GM23338 (cell line): ENCODE data around the gene OLIG1.

Experiments
- CREB1 ChIP-seq: fragments of 250-450 bp; sonication (Bioruptor Pico); IDR thresholded peaks from 2 replicates; pipeline ENCODE4 v1.5.0; 2020; ENCODE audit warnings: low read depth, mild to moderate bottlenecking, moderate library complexity
- CTCF ChIP-seq, 2 experiments: fragments of 200-600 bp in 1 of 2; sonication (generic) in 1 of 2; conservative IDR thresholded peaks; 2 replicates each; pipeline versions ENCODE4 v1.5.1 to v1.6.1; 2016 to 2017; ENCODE audit warnings: antibody characterized with exemption in 2 of 2, low read depth in 2 of 2, mild to moderate bottlenecking in 2 of 2, moderate library complexity in 1 of 2
- EZH2 ChIP-seq: fragments of 200-600 bp; sonication (generic); IDR thresholded peaks from one replicate; pipeline ENCODE4 v1.8.0; 2017; ENCODE audit warnings: antibody characterized with exemption, mild to moderate bottlenecking, low read depth; ENCODE audit not compliant: unreplicated experiment
- EZH2phosphoT487 ChIP-seq: fragments of 200-600 bp; sonication (generic); IDR thresholded peaks from one replicate; pipeline ENCODE4 v1.8.1; 2018; ENCODE audit warnings: antibody characterized with exemption; ENCODE audit not compliant: unreplicated experiment
- POLR2AphosphoS5 ChIP-seq: IDR thresholded peaks from 2 replicates; pipeline ENCODE4 v1.6.1; 2016; ENCODE audit warnings: antibody characterized with exemption, low read depth
- ZNF114 ChIP-seq: fragments of 250-450 bp; sonication (Bioruptor Pico); IDR thresholded peaks from 2 replicates; pipeline ENCODE4 v1.5.0; 2020; ENCODE audit warnings: mild to moderate bottlenecking, moderate library complexity
- TF ChIP-seq, protein P1 (sequence below): IDR thresholded peaks from 2 replicates; pipeline ENCODE4 v1.6.1; 2016; ENCODE audit warnings: antibody characterized with exemption
- TF ChIP-seq, protein P2 (sequence below): IDR thresholded peaks from one replicate; pipeline ENCODE4 v1.6.1; 2018; ENCODE audit warnings: antibody characterized with exemption; ENCODE audit not compliant: unreplicated experiment

- TF ChIP-seq CTCF (conservative IDR thresholded peaks at IDR 0.05; ENCODE audit: low read depth in 2 of 2): no peak
- TF ChIP-seq EZH2: peak; percentile 47
- TF ChIP-seq POLR2AphosphoS5: no peak
- TF ChIP-seq, protein P1, sequence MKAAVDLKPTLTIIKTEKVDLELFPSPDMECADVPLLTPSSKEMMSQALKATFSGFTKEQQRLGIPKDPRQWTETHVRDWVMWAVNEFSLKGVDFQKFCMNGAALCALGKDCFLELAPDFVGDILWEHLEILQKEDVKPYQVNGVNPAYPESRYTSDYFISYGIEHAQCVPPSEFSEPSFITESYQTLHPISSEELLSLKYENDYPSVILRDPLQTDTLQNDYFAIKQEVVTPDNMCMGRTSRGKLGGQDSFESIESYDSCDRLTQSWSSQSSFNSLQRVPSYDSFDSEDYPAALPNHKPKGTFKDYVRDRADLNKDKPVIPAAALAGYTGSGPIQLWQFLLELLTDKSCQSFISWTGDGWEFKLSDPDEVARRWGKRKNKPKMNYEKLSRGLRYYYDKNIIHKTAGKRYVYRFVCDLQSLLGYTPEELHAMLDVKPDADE: no peak
- TF ChIP-seq, protein P2, sequence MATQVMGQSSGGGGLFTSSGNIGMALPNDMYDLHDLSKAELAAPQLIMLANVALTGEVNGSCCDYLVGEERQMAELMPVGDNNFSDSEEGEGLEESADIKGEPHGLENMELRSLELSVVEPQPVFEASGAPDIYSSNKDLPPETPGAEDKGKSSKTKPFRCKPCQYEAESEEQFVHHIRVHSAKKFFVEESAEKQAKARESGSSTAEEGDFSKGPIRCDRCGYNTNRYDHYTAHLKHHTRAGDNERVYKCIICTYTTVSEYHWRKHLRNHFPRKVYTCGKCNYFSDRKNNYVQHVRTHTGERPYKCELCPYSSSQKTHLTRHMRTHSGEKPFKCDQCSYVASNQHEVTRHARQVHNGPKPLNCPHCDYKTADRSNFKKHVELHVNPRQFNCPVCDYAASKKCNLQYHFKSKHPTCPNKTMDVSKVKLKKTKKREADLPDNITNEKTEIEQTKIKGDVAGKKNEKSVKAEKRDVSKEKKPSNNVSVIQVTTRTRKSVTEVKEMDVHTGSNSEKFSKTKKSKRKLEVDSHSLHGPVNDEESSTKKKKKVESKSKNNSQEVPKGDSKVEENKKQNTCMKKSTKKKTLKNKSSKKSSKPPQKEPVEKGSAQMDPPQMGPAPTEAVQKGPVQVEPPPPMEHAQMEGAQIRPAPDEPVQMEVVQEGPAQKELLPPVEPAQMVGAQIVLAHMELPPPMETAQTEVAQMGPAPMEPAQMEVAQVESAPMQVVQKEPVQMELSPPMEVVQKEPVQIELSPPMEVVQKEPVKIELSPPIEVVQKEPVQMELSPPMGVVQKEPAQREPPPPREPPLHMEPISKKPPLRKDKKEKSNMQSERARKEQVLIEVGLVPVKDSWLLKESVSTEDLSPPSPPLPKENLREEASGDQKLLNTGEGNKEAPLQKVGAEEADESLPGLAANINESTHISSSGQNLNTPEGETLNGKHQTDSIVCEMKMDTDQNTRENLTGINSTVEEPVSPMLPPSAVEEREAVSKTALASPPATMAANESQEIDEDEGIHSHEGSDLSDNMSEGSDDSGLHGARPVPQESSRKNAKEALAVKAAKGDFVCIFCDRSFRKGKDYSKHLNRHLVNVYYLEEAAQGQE: no peak
- TF ChIP-seq EZH2phosphoT487: no peak
- TF ChIP-seq ZNF114 (CRISPR knock-in tag): no peak
- TF ChIP-seq CREB1 (CRISPR knock-in tag): no peak
Observed at GRCh38 chr21:33027401-33028286, 42.3 kb upstream of the OLIG1 start.
